ENCODE data around the gene MLX.

MLX gene

GRCh38 chr17:42579794-42580551, 13.1 kb downstream of the MLX start:
- Histone ChIP-seq H4K20me1 (ENCODE audit: control insufficient read depth, insufficient read depth, low read depth, low read length) (peaks cover 3% of the 10 kb centered on the region; the same call in 1 of the 2 replicates), H3K9me3 (ENCODE audit: control insufficient read depth, insufficient read depth, low read length) (no peaks in the 10 kb centered on the region), H3K4me2 (ENCODE audit: low read length) (no peak overlapping the region), H3K9me2 (replicated peaks; ENCODE audit: control insufficient read depth, low read length) (no peaks in the 10 kb centered on the region), H3K79me2 (ENCODE audit: control insufficient read depth, low read length) (peaks cover 29% of the 10 kb centered on the region), H3F3A (ENCODE audit: control insufficient read depth, insufficient read depth) (peaks cover 13% of the 10 kb centered on the region), H3K4me1 (ENCODE audit: control insufficient read depth, low read length) (peaks cover 34% of the 10 kb centered on the region), H3K4me3 (ENCODE audit: low read length) (no peak overlapping the region), H3K27ac (ENCODE audit: low read depth, low read length) (no peak overlapping the region), H3K27me3 (ENCODE audit: control insufficient read depth, low read length) (no peaks in the 10 kb centered on the region), H3K36me3 (ENCODE audit: control insufficient read depth, low read length) (peaks cover 73% of the 10 kb centered on the region)
- no peak for TF ChIP-seq EZH2phosphoT487 (IDR thresholded peaks at IDR 0.05; ENCODE audit: borderline replicate concordance, low read length)
- TF ChIP-seq CTCF (IDR thresholded peaks at IDR 0.05; ENCODE audit: low read depth, low read length, poor library complexity, severe bottlenecking): no peak

GRCh38 chr17:42581744-42582270, 14.9 kb downstream of the MLX start:
- peaks cover 14% of the 10 kb centered on the region for H3F3A ChIP-seq (ENCODE audit: control insufficient read depth, insufficient read depth)
- peaks cover 13% of the 10 kb centered on the region for H3K79me2 ChIP-seq (ENCODE audit: control insufficient read depth, low read length)
- TF ChIP-seq EZH2phosphoT487 (IDR thresholded peaks at IDR 0.05; ENCODE audit: borderline replicate concordance, low read length) (no peak), CTCF (IDR thresholded peaks at IDR 0.05; ENCODE audit: low read depth, low read length, poor library complexity, severe bottlenecking) (no peak)
- H3K27me3 ChIP-seq (ENCODE audit: control insufficient read depth, low read length): no peaks in the 10 kb centered on the region
- no peaks in the 10 kb centered on the region for H3K9me2 ChIP-seq (replicated peaks; ENCODE audit: control insufficient read depth, low read length)
- no peaks in the 10 kb centered on the region for H3K9me3 ChIP-seq (ENCODE audit: control insufficient read depth, insufficient read depth, low read length)
- H4K20me1 ChIP-seq (ENCODE audit: control insufficient read depth, insufficient read depth, low read depth, low read length): peaks cover 3% of the 10 kb centered on the region; the same call in 1 of the 2 replicates
- H3K27ac ChIP-seq (ENCODE audit: low read depth, low read length): no peak overlapping the region
- no peak overlapping the region for H3K4me2 ChIP-seq (ENCODE audit: low read length)
- no peak overlapping the region for H3K4me3 ChIP-seq (ENCODE audit: low read length)
- H3K4me1 ChIP-seq (ENCODE audit: control insufficient read depth, low read length): peaks cover 26% of the 10 kb centered on the region
- peaks cover 77% of the 10 kb centered on the region for H3K36me3 ChIP-seq (ENCODE audit: control insufficient read depth, low read length)

- Histone ChIP-seq H3F3A (ENCODE audit: control insufficient read depth, insufficient read depth) (peaks cover 8% of the 10 kb centered on the region), H3K79me2 (ENCODE audit: control insufficient read depth, low read length) (no peaks in the 10 kb centered on the region), H3K4me1 (ENCODE audit: control insufficient read depth, low read length) (peaks cover 28% of the 10 kb centered on the region), H4K20me1 (ENCODE audit: control insufficient read depth, insufficient read depth, low read depth, low read length) (peaks cover under 1% of the 10 kb centered on the region; the same call in 1 of the 2 replicates), H3K27ac (ENCODE audit: low read depth, low read length) (no peak overlapping the region), H3K36me3 (ENCODE audit: control insufficient read depth, low read length) (peaks cover 86% of the 10 kb centered on the region), H3K27me3 (ENCODE audit: control insufficient read depth, low read length) (no peaks in the 10 kb centered on the region), H3K9me2 (replicated peaks; ENCODE audit: control insufficient read depth, low read length) (no peaks in the 10 kb centered on the region), H3K4me2 (ENCODE audit: low read length) (no peak overlapping the region), H3K4me3 (ENCODE audit: low read length) (no peak overlapping the region), H3K9me3 (ENCODE audit: control insufficient read depth, insufficient read depth, low read length) (no peaks in the 10 kb centered on the region)
- TF ChIP-seq CTCF (IDR thresholded peaks at IDR 0.05; ENCODE audit: low read depth, low read length, poor library complexity, severe bottlenecking) (no peak), EZH2phosphoT487 (IDR thresholded peaks at IDR 0.05; ENCODE audit: borderline replicate concordance, low read length) (no peak)
These were observed 18.0 kb downstream of the MLX start for GRCh38 chr17:42584880-42585279.

Data from DOHH2 (cell line).